Stimulated activated CD8-positive, alpha-beta memory T cell treated with anti-CD3 and anti-CD28 coated beads, Interleukin-7, amount 100 ng/mL, for 4 hours (primary cell): ENCODE data around the gene TNPO2.

Source experiments
- DNase-seq, 2 donors: peaks; one replicate each; pipeline ENCODE4 v3.0.0-alpha.2; 2020; ENCODE audit warnings: low read depth in 2 of 2

The TNPO2 gene

DNA sequence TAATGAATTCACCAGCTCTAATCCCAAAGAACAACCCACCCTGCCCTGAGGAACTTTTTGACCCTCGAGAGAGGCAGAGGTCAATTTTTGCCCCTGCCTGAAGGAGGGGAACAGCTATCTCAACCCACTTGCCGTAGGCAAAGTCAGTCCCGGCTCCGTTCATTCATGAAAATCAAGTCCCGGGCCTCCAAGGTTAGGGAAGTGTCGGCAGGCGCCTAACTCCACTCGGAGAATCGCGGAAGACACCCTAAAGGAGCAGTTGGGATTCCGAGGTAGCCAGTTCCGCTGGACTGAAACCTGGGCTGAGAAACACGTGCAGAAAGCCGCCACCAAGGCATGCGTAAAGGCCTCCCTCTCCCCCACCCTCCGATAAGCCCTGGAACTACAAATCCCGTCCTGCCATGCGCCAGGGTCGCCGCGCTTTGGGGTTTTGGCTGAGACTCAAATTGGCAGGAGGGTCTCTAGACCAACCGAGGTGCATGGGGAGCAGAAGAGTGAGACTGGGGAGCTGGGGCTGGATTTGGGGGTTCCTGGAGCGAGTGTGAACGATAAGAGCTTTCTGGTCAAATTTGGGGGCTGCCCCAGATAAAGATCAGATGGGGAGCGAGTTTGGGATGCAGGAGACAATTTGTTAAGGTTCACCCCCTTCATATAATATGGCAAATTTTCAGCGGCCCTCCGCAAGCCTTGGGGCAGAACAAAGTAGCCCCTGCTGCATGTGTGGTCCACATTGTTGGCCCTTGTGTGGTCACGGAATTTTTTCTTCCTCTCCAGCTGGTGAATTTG is at the start of gene TNPO2:
TSS of gene TNPO2 (minus strand) at position 292 of the 786 bp plus-strand sequence. CDS start 2,955 bp downstream, outside the sequence.
- DNase-seq = peak; percentile 52 to 60

GRCh38 chr19:12772323-12772722 is 48.6 kb upstream of the TNPO2 start:
- no peak for DNase-seq

GRCh38 chr19:12770922-12771321 is 47.2 kb upstream of the TNPO2 start:
- DNase-seq = no peak

GRCh38 chr19:12769689-12770088 is 46.0 kb upstream of the TNPO2 start:
- DNase-seq = peak in 1 of 2 donors; percentile 62

DNA sequence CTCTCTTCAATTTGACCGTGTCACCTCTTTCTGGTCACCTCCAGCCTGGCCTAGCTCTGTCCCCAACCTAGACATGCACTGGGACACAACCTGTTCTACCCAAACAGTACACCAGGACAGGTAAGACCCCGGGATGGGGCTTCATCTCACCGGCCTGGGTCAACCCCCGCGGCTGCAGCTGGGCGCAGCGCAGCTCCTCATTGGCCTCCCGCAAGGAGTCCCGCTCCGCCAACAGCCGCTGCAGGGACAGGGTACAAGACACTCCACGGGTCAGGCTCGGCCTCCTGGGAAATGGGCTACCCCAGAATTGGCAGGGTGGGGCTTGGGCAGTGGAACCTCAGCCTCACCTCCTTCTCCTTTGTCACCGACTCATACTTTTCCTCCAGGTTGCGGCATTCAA is 43.9 kb upstream of the TNPO2 start:
- no peak for DNase-seq

GRCh38 chr19:12767150-12767549 is 43.4 kb upstream of the TNPO2 start:
- DNase-seq = no peak

DNA sequence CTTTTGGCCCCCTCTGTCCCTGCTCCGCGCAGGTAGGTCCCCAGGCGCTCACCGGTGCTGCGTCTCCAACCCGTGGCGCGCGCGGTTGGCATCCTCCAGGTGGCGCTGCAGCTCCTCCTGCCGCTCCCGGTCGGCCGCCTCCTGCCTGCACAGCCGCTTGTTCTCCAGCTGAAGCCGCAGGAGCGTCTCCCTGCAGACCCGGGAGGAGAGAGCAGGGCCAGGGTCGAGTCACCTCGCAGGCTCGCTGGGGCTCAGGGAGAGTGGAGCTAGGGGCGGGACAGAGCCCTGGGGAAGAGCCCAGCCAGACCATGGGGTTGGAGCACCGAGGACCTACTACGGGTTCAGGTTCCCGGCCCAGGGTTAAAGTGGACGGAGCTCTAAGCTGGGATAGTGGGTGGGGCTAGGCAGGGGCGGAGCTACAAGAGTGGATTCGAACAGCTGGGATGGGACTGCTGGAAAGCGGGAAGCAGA is 42.4 kb upstream of the TNPO2 start:
- DNase-seq = peak in 1 of 2 donors; percentile 70

DNA sequence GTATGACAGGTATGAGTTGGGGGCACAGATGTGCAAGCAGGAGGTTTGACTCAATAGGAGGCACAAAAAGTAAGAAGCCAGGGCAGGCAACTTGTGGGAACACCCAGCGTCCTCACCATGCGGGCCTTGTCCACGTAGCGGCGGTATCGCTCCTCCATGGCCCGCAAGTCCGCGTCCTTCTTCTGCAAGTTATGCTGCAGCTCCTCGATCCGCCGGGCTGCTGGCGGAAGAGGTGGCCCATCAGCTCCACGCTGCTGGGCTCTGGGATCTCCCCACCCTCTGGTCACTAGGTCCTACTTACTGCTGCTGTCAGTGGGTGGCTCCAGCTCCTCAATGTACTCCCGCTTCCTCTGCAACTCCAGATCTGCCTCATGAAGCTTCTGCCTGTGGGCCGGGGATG is 41.0 kb upstream of the TNPO2 start:
- DNase-seq = no peak

- DNase-seq = no peak
Measured at GRCh38 chr19:12763100-12763499, 39.4 kb upstream of the TNPO2 start.

- no peak for DNase-seq
Measured at GRCh38 chr19:12759686-12760085, 36.0 kb upstream of the TNPO2 start.

- peak in 1 of 2 donors; percentile 40 for DNase-seq
Measured at GRCh38 chr19:12757544-12758274, 34.0 kb upstream of the TNPO2 start.

- DNase-seq = no peak
Measured at GRCh38 chr19:12756150-12756883, 32.6 kb upstream of the TNPO2 start.

GRCh38 chr19:12754465-12755196 is 30.9 kb upstream of the TNPO2 start:
- DNase-seq = no peak

GRCh38 chr19:12752056-12752781 is 28.5 kb upstream of the TNPO2 start:
- no peak for DNase-seq

- DNase-seq = no peak
Measured at GRCh38 chr19:12751635-12752034, 27.9 kb upstream of the TNPO2 start, which contains the start of gene BEST2. BEST2 (plus strand) TSS chr19:12751791; CDS start chr19:12752593, 802 bp downstream.

- no peak for DNase-seq
Measured at GRCh38 chr19:12750851-12751250, 27.1 kb upstream of the TNPO2 start.

DNA sequence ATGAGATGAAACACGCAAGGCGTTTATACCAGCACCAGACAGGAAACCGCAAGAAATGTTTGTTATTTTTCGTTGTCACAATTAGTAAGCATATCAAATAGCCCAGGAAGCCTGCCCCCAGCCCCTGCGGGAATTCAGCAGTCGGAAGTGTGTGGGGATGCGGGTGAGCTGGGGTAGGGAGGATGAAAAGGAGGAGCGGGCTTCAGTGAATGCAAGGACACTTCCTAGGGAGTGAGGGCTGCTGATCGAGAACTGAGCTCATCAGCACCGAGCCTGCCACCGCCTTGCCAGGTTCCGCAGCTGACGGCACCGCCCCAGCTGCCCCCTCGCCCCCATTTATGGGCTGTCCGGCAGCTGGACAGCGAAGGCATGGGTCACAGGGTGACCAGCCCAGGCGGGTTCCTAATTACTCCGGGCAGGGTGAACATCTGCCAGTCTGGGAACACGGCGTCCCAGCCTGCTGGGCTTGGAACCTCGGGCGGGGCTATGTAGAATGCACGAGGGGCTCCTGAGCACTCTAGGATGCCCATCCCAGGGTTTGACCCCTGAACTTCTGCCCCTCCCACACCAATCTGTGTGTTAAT is 26.3 kb upstream of the TNPO2 start:
- DNase-seq = no peak

- no peak for DNase-seq
Measured at GRCh38 chr19:12748489-12748888, 24.8 kb upstream of the TNPO2 start.

- DNase-seq = no peak
Measured at GRCh38 chr19:12745166-12745897, 21.6 kb upstream of the TNPO2 start.
